ENCODE results near the gene ZNF516.

GRCh38 chr18:76506395-76506794 lies 11.4 kb upstream of the ZNF516 start:
- TF ChIP-seq RAD21 (conservative IDR thresholded peaks at IDR 0.05 in 1 of 2, IDR thresholded peaks at IDR 0.05 in 1 of 2) (no peak), KDM1A (IDR thresholded peaks at IDR 0.05; ENCODE audit: low read depth) (no peak), CEBPB (IDR thresholded peaks at IDR 0.05) (no peak), POLR2A (IDR thresholded peaks at IDR 0.05; ENCODE audit: low read length) (no peak), KDM5A (IDR thresholded peaks at IDR 0.05) (no peak), PHF8 (IDR thresholded peaks at IDR 0.05; ENCODE audit: borderline replicate concordance, low read depth) (no peak), MYC (IDR thresholded peaks at IDR 0.05; ENCODE audit: borderline replicate concordance, low read length) (no peak)
- TF ChIP-seq, protein P1, sequence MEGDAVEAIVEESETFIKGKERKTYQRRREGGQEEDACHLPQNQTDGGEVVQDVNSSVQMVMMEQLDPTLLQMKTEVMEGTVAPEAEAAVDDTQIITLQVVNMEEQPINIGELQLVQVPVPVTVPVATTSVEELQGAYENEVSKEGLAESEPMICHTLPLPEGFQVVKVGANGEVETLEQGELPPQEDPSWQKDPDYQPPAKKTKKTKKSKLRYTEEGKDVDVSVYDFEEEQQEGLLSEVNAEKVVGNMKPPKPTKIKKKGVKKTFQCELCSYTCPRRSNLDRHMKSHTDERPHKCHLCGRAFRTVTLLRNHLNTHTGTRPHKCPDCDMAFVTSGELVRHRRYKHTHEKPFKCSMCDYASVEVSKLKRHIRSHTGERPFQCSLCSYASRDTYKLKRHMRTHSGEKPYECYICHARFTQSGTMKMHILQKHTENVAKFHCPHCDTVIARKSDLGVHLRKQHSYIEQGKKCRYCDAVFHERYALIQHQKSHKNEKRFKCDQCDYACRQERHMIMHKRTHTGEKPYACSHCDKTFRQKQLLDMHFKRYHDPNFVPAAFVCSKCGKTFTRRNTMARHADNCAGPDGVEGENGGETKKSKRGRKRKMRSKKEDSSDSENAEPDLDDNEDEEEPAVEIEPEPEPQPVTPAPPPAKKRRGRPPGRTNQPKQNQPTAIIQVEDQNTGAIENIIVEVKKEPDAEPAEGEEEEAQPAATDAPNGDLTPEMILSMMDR (IDR thresholded peaks at IDR 0.05): no peak
- TF ChIP-seq, protein P2, sequence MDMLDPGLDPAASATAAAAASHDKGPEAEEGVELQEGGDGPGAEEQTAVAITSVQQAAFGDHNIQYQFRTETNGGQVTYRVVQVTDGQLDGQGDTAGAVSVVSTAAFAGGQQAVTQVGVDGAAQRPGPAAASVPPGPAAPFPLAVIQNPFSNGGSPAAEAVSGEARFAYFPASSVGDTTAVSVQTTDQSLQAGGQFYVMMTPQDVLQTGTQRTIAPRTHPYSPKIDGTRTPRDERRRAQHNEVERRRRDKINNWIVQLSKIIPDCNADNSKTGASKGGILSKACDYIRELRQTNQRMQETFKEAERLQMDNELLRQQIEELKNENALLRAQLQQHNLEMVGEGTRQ (IDR thresholded peaks at IDR 0.05): no peak
- TF ChIP-seq, protein P3, sequence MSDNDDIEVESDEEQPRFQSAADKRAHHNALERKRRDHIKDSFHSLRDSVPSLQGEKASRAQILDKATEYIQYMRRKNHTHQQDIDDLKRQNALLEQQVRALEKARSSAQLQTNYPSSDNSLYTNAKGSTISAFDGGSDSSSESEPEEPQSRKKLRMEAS (IDR thresholded peaks at IDR 0.05): no peak

Data from A549 (cell line).